GM18861 (cell line): ENCODE results near the gene SAA4.
"Not testable (repeated sequence)": the region's sequence is repeated elsewhere in the genome, so short reads cannot be mapped to it uniquely, and the experiment has no call there.

Experiments used
- ATAC-seq: cut with Tn5 transposase; IDR thresholded peaks from one replicate; pipeline ENCODE4 v1.9.1; 2021; ENCODE audit not compliant: unreplicated experiment

The SAA4 gene

GRCh38 chr11:18191376-18191775, 45.2 kb downstream of the SAA4 start:
- ATAC-seq = no peak

GRCh38 chr11:18189476-18190245, 46.9 kb downstream of the SAA4 start:
- not testable (repeated sequence) for ATAC-seq

GRCh38 chr11:18188796-18189195, 47.8 kb downstream of the SAA4 start:
- ATAC-seq = no peak
